Vein endothelial cell (primary cell): ENCODE data around the gene OR13C5. TPM values are rescaled to one million over a fixed set of nuclear protein-coding genes. Genes with fewer than 3 reads are reported as not detected.

Experiments used
- total RNA-seq: library from RNA; depleted of rRNA; stranded (reverse); fragments of >200 nt; gene quantifications from 2 replicates; pipeline ENCODE4 v1.2.3, GENCODE V29; 2012

OR13C5 gene
- not detected in 2 replicates for total RNA-seq

GRCh38 chr9:104599313-104599712 is at the start of gene OR13C5:
TSS of gene OR13C5 (minus strand) at chr9:104599413. CDS start at chr9:104599413, 0 bp downstream.

GRCh38 chr9:104618104-104618503 is 18.9 kb upstream of the OR13C5 start, which contains the start of gene OR13C9:
TSS of gene OR13C9 (minus strand) at chr9:104618204. CDS start at chr9:104618204, 0 bp downstream.

GRCh38 chr9:104605527-104605926 is 6.3 kb upstream of the OR13C5 start, which contains the start of gene OR13C2:
TSS of gene OR13C2 (minus strand) at chr9:104605627. CDS start at chr9:104605627, 0 bp downstream.

GRCh38 chr9:104568868-104569267 is 30.3 kb downstream of the OR13C5 start, which contains the start of gene OR13C8:
TSS of gene OR13C8 (plus strand) at chr9:104569168. CDS start at chr9:104569168, 0 bp downstream.

Other genes with a start within 250 kb of the OR13C5 start
- gene OR13F1, start 95.2 kb downstream of the OR13C5 start, total RNA-seq: not detected in 2 replicates
- gene OR13C4, start 72.2 kb downstream of the OR13C5 start, total RNA-seq: not detected in 2 replicates
- gene OR13C3, start 62.6 kb downstream of the OR13C5 start, total RNA-seq: not detected in 2 replicates
- not detected in 2 replicates for gene OR13C8, start 30.2 kb downstream of the OR13C5 start, total RNA-seq
- gene OR13C2, start 6.2 kb upstream of the OR13C5 start, total RNA-seq: not detected in 2 replicates
- gene OR13C9, start 18.8 kb upstream of the OR13C5 start, total RNA-seq: not detected in 2 replicates
- gene OR13D1, start 95.1 kb upstream of the OR13C5 start, total RNA-seq: not detected in 2 replicates
- gene NIPSNAP3A, start 148.3 kb upstream of the OR13C5 start, total RNA-seq: 53.6 and 54.9 TPM in 2 replicates
- gene NIPSNAP3B, start 164.7 kb upstream of the OR13C5 start, total RNA-seq: 0.10 and 0.33 TPM in 2 replicates